Measurements from ENCODE around the gene PLPP3. TPM values are rescaled to one million over a fixed set of nuclear protein-coding genes. Genes with fewer than 3 reads are reported as not detected.
"Not testable (repeated sequence)": the region's sequence is repeated elsewhere in the genome, so short reads cannot be mapped to it uniquely, and the experiment has no call there.

Gene PLPP3
- total RNA-seq, 2 donors from 2014 or later, result 164 to 271 TPM

GRCh38 chr1:56617141-56617540 is 37.8 kb upstream of the PLPP3 start:
- H3K4me1 ChIP-seq (ENCODE audit: control insufficient read depth in 1 of 2, low read depth in 2 of 2), result no peaks in the 10 kb centered on the region

DNA sequence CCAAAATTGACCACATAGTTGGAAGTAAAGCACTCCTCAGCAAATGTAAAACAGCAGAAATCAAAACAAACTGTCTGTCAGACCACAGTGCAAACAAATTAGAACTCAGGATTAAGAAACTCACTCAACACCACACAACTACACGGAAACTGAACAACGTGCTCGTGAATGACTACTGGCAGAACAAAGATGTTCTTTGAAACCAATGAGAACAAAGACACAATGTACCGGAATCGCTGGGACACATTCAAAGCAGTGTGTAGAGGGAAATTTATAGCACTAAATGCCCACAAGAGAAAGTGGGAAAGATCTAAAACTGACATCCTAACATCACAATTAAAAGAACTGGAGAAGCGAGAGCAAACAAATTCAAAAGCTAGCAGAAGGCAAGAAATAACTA is 31.4 kb upstream of the PLPP3 start:
- DNase-seq (ENCODE audit: low spot score); ATAC-seq (ENCODE audit: insufficient number of reproducible peaks, low FRiP score, low read depth); H3K27me3 ChIP-seq (replicated peaks; ENCODE audit: insufficient read depth); H3K36me3 ChIP-seq; H3K9me3 ChIP-seq; H3K4me3 ChIP-seq; H3K4me1 ChIP-seq (ENCODE audit: control insufficient read depth in 1 of 2, low read depth in 2 of 2); H3K27ac ChIP-seq: not testable (repeated sequence)

More at GRCh38 chr1:56617141-56617540, 37.8 kb upstream of the PLPP3 start:
- no peak for TF ChIP-seq CTCF (IDR thresholded peaks at IDR 0.05)
- Histone ChIP-seq H3K27ac (no peak overlapping the region), H3K4me3 (no peak overlapping the region), H3K9me3 (no peaks in the 10 kb centered on the region), H3K36me3 (no peaks in the 10 kb centered on the region), H3K27me3 (replicated peaks; ENCODE audit: insufficient read depth) (no peaks in the 10 kb centered on the region)
- DNase-seq (ENCODE audit: low spot score), result no peak
- ATAC-seq (ENCODE audit: insufficient number of reproducible peaks, low FRiP score, low read depth), result no peak

DNA sequence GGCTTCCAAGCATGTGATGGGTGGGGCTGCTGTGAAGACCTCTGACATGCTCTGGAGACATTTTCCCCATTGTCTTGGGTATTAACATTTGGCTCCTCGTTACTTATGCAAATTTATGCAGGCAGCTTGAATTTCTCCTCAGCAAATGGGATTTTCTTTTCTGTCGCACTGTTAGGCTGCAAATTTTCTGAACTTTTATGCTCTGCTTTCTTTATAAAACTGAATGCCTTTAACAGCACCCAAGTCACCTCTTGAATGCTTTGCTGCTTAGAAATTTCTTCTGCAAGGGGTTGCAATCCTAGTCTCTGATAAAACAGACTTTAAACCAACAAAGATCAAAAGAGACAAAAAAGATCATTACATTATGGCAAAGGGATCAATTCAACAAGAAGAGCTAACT is 30.7 kb upstream of the PLPP3 start:
- H3K4me1 ChIP-seq (ENCODE audit: control insufficient read depth in 1 of 2, low read depth in 2 of 2); H3K36me3 ChIP-seq; ATAC-seq (ENCODE audit: insufficient number of reproducible peaks, low FRiP score, low read depth); H3K4me3 ChIP-seq; H3K9me3 ChIP-seq; H3K27me3 ChIP-seq (replicated peaks; ENCODE audit: insufficient read depth); H3K27ac ChIP-seq; DNase-seq (ENCODE audit: low spot score): not testable (repeated sequence)

GRCh38 chr1:56595397-56596191 is 16.2 kb upstream of the PLPP3 start:
- H3K9me3 ChIP-seq; H3K36me3 ChIP-seq; ATAC-seq (ENCODE audit: insufficient number of reproducible peaks, low FRiP score, low read depth); H3K27me3 ChIP-seq (replicated peaks; ENCODE audit: insufficient read depth); H3K4me1 ChIP-seq (ENCODE audit: control insufficient read depth in 1 of 2, low read depth in 2 of 2); DNase-seq (ENCODE audit: low spot score); H3K4me3 ChIP-seq; H3K27ac ChIP-seq: not testable (repeated sequence)

DNA sequence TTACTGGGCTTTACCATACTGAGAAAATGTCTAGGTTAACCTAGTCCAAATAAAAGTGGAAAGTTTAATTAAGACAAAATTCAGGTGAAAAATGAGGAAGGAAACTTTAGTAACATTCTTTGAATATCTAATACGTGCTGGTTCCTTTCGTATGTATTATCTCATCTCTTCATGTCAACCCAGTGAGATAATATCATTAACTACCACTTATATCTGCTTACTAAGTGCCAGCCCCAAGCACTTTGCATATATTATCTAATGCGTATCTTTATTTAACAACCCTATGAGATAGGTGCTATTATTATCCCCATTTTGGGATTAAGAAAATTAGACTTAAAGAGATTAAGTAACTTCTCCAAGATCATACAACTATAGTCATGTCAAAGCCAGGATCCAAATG is 12.5 kb upstream of the PLPP3 start:
- Histone ChIP-seq H3K27ac (no peak overlapping the region), H3K36me3 (no peaks in the 10 kb centered on the region), H3K27me3 (replicated peaks; ENCODE audit: insufficient read depth) (no peaks in the 10 kb centered on the region), H3K4me3 (no peak overlapping the region), H3K9me3 (no peaks in the 10 kb centered on the region), H3K4me1 (ENCODE audit: control insufficient read depth in 1 of 2, low read depth in 2 of 2) (no peaks in the 10 kb centered on the region)
- ATAC-seq (ENCODE audit: insufficient number of reproducible peaks, low FRiP score, low read depth) (no peak), DNase-seq (ENCODE audit: low spot score) (no peak)
- TF ChIP-seq CTCF (IDR thresholded peaks at IDR 0.05), result no peak

- H3K4me3 ChIP-seq, result no peak overlapping the region
- H3K27me3 ChIP-seq (replicated peaks; ENCODE audit: insufficient read depth), result no peaks in the 10 kb centered on the region
- no peak for ATAC-seq (ENCODE audit: insufficient number of reproducible peaks, low FRiP score, low read depth)
- H3K27ac ChIP-seq, result no peak overlapping the region
- no peaks in the 10 kb centered on the region for H3K4me1 ChIP-seq (ENCODE audit: control insufficient read depth in 1 of 2, low read depth in 2 of 2)
- no peaks in the 10 kb centered on the region for H3K36me3 ChIP-seq
- DNase-seq (ENCODE audit: low spot score), result no peak
- H3K9me3 ChIP-seq, result no peaks in the 10 kb centered on the region
- no peak for TF ChIP-seq CTCF (IDR thresholded peaks at IDR 0.05)
These were observed 11.2 kb upstream of the PLPP3 start for GRCh38 chr1:56590520-56591011.

All from thoracic aorta (tissue), 2 donors.